GM18499 (cell line): Measurements from ENCODE around the gene ERRFI1.
"Not testable (repeated sequence)": the region's sequence is repeated elsewhere in the genome, so short reads cannot be mapped to it uniquely, and the experiment has no call there.

Source experiments
- ATAC-seq: cut with Tn5 transposase; IDR thresholded peaks from one replicate; pipeline ENCODE4 v1.9.1; 2021; ENCODE audit warnings: moderate number of reproducible peaks; ENCODE audit not compliant: insufficient read depth, unreplicated experiment

ERRFI1 gene

DNA sequence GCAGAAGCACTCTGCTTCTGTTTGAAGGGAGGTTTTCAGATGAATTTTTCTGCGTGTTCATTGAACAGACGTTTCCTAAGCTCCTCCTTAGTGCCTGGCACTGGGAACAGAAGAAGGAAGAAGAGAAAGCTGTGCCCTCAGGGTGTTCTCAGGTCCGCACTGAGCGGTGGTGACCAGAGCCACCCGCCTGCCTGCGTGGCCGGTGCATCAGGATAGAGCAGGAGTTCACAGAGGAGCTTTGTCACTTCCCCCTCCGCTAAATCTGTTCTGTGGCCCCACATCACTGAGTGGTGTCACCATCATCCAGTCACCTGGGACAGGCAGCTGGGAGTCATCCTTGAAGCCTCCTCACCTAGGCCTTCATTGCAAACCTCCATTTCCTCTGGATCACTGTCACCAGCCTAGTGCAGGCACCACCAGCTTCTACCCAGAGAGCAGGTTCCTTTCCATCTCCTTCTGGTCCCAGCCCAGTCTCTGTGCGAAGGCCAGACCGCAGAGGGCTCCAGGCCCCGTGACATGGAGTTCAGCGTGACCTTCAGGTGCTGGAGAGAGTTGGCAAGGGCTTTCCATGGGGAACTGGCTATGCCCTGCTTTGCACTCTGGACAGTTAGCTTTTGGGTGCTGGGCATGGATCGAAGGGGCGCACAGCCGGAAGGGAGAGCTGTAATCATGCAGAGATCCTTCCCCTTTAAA is 42.9 kb downstream of the ERRFI1 start:
- no peak for ATAC-seq

GRCh38 chr1:7980984-7981383 is 45.1 kb downstream of the ERRFI1 start:
- ATAC-seq: no peak

DNA sequence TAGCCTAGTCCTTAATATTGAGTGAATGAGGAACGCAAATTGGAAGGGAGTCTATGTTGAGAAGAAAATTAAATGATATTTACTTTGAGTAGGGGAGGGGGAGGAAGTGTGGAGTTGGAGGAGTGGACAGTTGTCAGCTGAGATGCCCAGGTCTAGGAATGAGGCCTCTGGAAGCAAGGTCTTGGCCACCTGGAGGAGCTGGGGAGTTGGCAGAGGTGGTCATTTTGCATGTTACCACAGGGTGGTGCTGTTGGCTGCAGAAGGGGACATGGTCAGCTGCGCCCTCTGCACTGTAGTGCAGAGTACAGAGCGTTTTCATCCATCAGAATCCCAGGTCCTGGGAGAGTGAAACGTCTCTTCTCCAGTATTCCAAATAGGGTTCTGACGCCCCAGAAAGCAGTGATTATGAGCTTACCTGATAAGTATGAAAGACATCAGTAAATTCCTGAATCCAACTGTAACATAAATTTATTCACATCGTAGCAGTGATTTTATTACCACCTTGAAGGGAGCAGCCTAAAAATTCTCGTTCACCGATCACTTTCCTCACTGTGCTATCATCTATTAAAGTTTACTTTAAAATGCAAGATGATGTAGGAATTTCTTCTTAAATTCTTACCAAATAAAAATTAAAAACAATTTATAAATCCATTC is 50.8 kb downstream of the ERRFI1 start:
- no peak for ATAC-seq

GRCh38 chr1:7973086-7973485 is 53.0 kb downstream of the ERRFI1 start:
- no peak for ATAC-seq

DNA sequence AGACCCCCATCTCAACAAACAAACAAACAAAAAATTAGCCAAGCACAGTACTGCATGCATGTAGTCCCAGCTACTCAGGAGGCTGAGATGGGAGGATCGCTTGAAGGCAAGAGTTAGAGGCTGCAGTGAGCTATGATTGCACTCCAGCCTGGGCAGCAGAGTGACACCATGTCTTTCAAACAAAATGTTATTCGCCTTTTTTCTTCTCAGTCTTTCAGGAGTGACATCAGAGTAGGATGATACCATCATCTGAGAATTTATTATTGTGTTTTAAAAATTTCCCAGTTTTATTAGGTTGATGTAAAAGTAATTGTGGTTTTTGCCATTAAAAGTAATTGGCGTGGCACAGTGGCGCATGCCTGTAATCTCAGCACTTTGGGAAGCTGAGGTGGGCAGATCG is 53.8 kb downstream of the ERRFI1 start:
- ATAC-seq: no peak

DNA sequence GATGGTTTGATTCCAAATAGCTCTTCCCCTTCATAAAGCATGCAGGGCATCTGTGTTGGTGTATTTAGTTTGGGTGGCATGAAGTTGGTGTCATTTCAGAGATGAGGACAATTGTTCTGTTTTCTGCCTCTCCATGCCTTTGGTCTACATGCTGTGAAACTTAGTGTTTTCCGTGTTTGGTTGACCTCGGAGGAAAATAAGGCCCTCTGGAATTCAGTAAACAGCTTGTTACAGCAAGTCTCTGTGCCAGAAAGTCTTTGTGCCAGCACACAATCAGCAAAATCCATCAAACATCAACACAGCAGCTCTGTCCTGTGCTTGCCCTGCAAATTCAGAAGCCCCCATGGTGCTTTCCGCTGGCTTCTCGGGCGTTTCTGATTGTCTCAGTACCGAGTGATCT is 55.1 kb downstream of the ERRFI1 start:
- ATAC-seq: no peak

DNA sequence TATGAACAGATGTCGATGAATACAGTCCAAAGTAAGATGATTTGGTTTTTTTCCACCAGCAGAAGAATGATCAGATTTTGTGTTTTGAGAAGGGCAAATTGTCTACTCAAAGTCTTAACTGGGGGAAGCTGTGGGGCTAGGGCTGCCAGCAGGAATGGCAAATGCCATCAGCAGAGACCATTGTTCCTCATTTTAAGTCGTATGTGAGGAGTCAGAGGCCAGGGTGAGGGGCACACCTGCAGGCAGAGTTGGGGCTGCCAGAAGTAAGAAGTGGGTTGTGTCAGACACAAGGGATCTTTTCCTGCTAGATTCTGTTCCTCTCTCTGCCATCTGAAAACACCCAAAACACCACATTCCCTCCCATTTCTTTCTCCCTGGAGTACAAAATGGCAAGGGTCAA is 55.9 kb downstream of the ERRFI1 start:
- no peak for ATAC-seq

DNA sequence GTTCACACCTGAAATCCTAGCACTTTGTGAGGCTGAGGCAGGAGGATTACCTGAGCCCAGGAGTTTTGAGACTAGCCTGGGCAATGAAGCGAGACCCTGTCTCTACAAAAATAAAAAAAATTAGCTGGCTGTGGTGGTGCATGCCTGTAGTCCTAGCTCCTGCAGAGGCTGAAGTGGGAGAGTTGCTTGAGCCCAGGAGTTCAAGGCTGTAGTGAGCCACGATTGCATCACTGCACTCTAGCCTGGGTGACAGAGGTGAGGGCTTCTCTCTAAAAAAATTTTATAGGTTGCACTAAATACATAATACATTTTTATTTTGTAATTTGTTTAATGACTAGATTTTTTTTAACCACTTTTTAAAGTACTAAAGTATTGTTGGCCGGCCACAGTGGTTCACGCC is 58.5 kb downstream of the ERRFI1 start:
- ATAC-seq: no peak

- ATAC-seq: no peak
Measured at GRCh38 chr1:7967196-7967595, 58.9 kb downstream of the ERRFI1 start.

GRCh38 chr1:7964476-7964875 is 61.6 kb downstream of the ERRFI1 start:
- ATAC-seq: no peak

- ATAC-seq: not testable (repeated sequence)
Measured at GRCh38 chr1:7963841-7964240, 62.3 kb downstream of the ERRFI1 start.

DNA sequence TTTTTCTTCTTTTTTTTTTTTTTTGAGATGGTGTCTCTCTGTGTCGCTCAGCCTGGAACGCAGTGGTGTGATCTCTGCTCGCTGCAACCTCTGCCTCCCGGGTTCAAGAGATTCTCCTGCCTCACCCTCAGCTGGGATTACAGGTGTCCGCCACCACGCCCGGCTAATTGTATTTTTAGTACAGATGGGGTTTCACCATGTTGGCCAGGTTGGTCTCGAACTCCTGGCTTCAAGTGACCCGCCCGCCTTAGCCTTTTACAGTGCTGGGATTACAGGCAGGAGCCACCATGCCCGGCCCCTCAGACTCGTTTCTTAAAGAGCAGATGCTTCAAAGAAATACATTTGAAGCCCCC is 62.8 kb downstream of the ERRFI1 start:
- not testable (repeated sequence) for ATAC-seq

DNA sequence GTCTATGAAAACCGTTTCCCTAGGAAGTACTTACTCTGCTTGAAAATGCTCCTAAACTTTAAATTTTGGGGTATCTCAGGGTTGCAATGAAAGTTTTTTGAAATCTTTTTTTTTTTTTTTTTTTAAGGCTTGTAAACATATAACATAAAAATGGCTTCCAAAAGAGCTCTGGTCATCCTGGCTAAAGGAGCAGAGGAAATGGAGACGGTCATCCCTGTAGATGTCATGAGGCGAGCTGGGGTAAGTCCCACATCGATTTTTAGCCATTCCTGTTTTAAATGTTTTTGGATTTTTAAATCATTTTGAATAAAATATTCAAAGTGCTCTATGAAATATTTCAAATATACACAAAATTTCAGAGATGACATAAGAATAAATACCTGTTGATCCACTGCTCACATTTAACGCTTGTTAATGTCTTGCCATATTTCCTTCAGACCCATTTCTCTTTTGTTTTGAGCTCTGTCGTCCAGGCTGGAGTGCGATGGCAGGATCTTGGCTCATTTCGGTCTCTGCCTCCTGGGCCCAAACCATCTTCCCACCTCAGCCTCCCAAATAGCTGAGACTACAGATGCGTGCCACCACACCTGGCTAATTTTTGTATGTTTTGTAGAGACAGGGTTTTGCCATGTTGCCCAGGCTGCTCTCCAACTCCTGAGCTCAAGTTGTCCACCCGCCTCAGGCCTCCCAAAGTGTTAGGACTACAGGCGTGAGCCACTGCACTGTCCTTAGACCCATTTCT is 63.3 kb downstream of the ERRFI1 start:
- no peak for ATAC-seq

DNA sequence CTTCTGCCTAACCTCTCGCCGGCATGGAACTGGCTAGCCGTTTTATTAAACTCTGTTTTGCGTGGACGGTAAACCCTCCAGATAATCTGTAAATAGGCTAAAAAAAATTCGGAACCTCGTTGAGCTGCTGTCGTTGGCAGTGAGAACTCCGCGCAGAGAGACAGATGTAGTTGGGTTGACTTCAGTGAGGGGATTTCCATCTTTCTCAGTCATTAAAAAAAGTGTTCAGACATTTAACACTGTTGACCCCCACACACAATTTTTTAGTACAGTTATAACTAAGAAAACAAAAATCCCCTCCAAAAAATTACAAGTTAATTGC is 64.1 kb downstream of the ERRFI1 start:
- ATAC-seq: peak; percentile 10
